A549 (cell line): ENCODE measurements around the gene DNAJB6.

Source experiments
- CTCF ChIP-seq: fragments of >200 bp; sonication (Bioruptor Twin); formaldehyde crosslinking; IDR thresholded peaks from 3 replicates; pipeline ENCODE4 v1.5.1; 2016
- JUNB ChIP-seq: fragments of >200 bp; sonication (Bioruptor Twin); formaldehyde crosslinking; IDR thresholded peaks from 2 replicates; pipeline ENCODE4 v1.6.1; 2016
- MAFK ChIP-seq: fragments of 450-650 bp; IDR thresholded peaks from 2 replicates; pipeline ENCODE4 v1.6.1; 2014; ENCODE audit not compliant: partially characterized antibody
- NPAS2 ChIP-seq: fragments of 250-450 bp; sonication (Bioruptor Pico); IDR thresholded peaks from 2 replicates; pipeline ENCODE4 v1.8.0; 2022; ENCODE audit warnings: mild to moderate bottlenecking, moderate library complexity, borderline replicate concordance
- RAD21 ChIP-seq, 2 experiments: fragments of >200 bp in 1 of 2; sonication (Bioruptor Twin) in 1 of 2; formaldehyde crosslinking in 1 of 2; IDR thresholded peaks in 1 of 2; conservative IDR thresholded peaks in 1 of 2; 2 replicates in 1 of 2; 3 replicates in 1 of 2; pipeline ENCODE4 v1.6.1; 2012 to 2018; ENCODE audit warnings: inconsistent platforms in 1 of 2
- RARB ChIP-seq: fragments of 250-450 bp; sonication (Bioruptor Pico); IDR thresholded peaks from 2 replicates; pipeline ENCODE4 v1.8.0; 2021; ENCODE audit warnings: mild to moderate bottlenecking, moderate library complexity
- SMC3 ChIP-seq: fragments of >200 bp; sonication (Bioruptor Twin); formaldehyde crosslinking; IDR thresholded peaks from 3 replicates; pipeline ENCODE4 v1.6.1; 2018; ENCODE audit warnings: inconsistent platforms

GRCh38 chr7:157437519-157438061, 100.8 kb downstream of the DNAJB6 start:
- TF ChIP-seq JUNB (no peak), NPAS2 (CRISPR knock-in tag) (no peak), MAFK (no peak), SMC3 (no peak), RAD21 (conservative IDR thresholded peaks at IDR 0.05 in 1 of 2, IDR thresholded peaks at IDR 0.05 in 1 of 2) (no peak), CTCF (no peak), RARB (CRISPR knock-in tag) (no peak)
